ENCODE measurements around the gene RPL28. TPM values are rescaled to one million over a fixed set of nuclear protein-coding genes. Genes with fewer than 3 reads are reported as not detected.

RPL28 gene
- 445 and 511 TPM in 2 replicates for total RNA-seq

GRCh38 chr19:55385724-55386492 lies at the start of gene RPL28:
RPL28 (plus strand) TSS chr19:55385932; CDS start chr19:55386358, 426 bp downstream.

GRCh38 chr19:55339105-55339888 lies 46.4 kb upstream of the RPL28 start, which contains the start of gene KMT5C:
KMT5C (plus strand) TSS chr19:55339876; CDS start chr19:55341937, 2,061 bp downstream.

GRCh38 chr19:55354698-55355212 lies 31.0 kb upstream of the RPL28 start, which contains the start of gene COX6B2:
COX6B2 (minus strand) TSS chr19:55354719; CDS start chr19:55354521, 198 bp downstream.

GRCh38 chr19:55362990-55363716 lies 22.6 kb upstream of the RPL28 start, which contains the start of gene GARIN5B:
GARIN5B (minus strand) TSS chr19:55363260; CDS start chr19:55363066, 194 bp downstream.

GRCh38 chr19:55370305-55370988 lies 15.3 kb upstream of the RPL28 start, which contains the start of gene IL11:
IL11 (minus strand) TSS chr19:55370463; CDS start chr19:55370310, 153 bp downstream.

GRCh38 chr19:55376241-55376933 lies 9.3 kb upstream of the RPL28 start, which contains the start of gene TMEM190:
TMEM190 (plus strand) TSS chr19:55376826; CDS start chr19:55376854, 28 bp downstream.

GRCh38 chr19:55384131-55384919 lies 1.4 kb upstream of the RPL28 start, which contains the start of gene TMEM238:
TMEM238 (minus strand) TSS chr19:55384292; CDS start chr19:55384259, 33 bp downstream.

GRCh38 chr19:55407550-55407799 lies 21.7 kb downstream of the RPL28 start, which contains the start of gene UBE2S:
UBE2S (minus strand) TSS chr19:55407788; CDS start chr19:55407589, 199 bp downstream.

GRCh38 chr19:55443045-55443823 lies 57.5 kb downstream of the RPL28 start, which contains the start of gene SHISA7:
SHISA7 (minus strand) TSS chr19:55443300; CDS start chr19:55442863, 437 bp downstream.

Other genes with a start within 250 kb of the RPL28 start
- gene TNNT1, start 236.7 kb upstream of the RPL28 start, total RNA-seq, result not detected in 2 replicates
- gene TNNI3, start 228.2 kb upstream of the RPL28 start, total RNA-seq, result not detected in 2 replicates
- 0.33 and 0.38 TPM in 2 replicates for gene DNAAF3, start 219.3 kb upstream of the RPL28 start, total RNA-seq
- not detected in 2 replicates for gene SYT5, start 205.6 kb upstream of the RPL28 start, total RNA-seq
- 0.48 and 0.65 TPM in 2 replicates for gene PTPRH, start 176.4 kb upstream of the RPL28 start, total RNA-seq
- 2.0 and 2.4 TPM in 2 replicates for gene TMEM86B, start 157.2 kb upstream of the RPL28 start, total RNA-seq
- gene PPP6R1, start 126.9 kb upstream of the RPL28 start, total RNA-seq, result 44.2 and 52.3 TPM in 2 replicates
- gene HSPBP1, start 105.8 kb upstream of the RPL28 start, total RNA-seq, result 30.4 and 37.2 TPM in 2 replicates
- 0.29 and 1.3 TPM in 2 replicates for gene BRSK1, start 101.9 kb upstream of the RPL28 start, total RNA-seq
- gene TMEM150B, start 60.6 kb upstream of the RPL28 start, total RNA-seq, result not detected in 2 replicates
- gene KMT5C, start 46.1 kb upstream of the RPL28 start, total RNA-seq, result 5.6 and 9.8 TPM in 2 replicates
- gene COX6B2, start 31.2 kb upstream of the RPL28 start, total RNA-seq, result not detected in 2 replicates
- not detected in 2 replicates for gene GARIN5B, start 22.7 kb upstream of the RPL28 start, total RNA-seq
- 0.33 TPM in 1 of 2 replicates, not detected in the other for gene IL11, start 15.5 kb upstream of the RPL28 start, total RNA-seq
- not detected in 2 replicates for gene TMEM190, start 9.1 kb upstream of the RPL28 start, total RNA-seq
- gene TMEM238, start 1.6 kb upstream of the RPL28 start, total RNA-seq, result 0.33 TPM in 1 of 2 replicates, not detected in the other
- gene UBE2S, start 21.9 kb downstream of the RPL28 start, total RNA-seq, result 106 and 121 TPM in 2 replicates
- gene SHISA7, start 57.4 kb downstream of the RPL28 start, total RNA-seq, result not detected in 2 replicates
- gene ISOC2, start 75.7 kb downstream of the RPL28 start, total RNA-seq, result 60.9 and 67.6 TPM in 2 replicates
- not detected in 2 replicates for gene C19orf85, start 78.8 kb downstream of the RPL28 start, total RNA-seq
- gene ZNF628, start 90.7 kb downstream of the RPL28 start, total RNA-seq, result 2.5 and 9.8 TPM in 2 replicates
- gene NAT14, start 99.3 kb downstream of the RPL28 start, total RNA-seq, result 10.7 and 15.7 TPM in 2 replicates
- 0.33 and 0.57 TPM in 2 replicates for gene SSC5D, start 102.5 kb downstream of the RPL28 start, total RNA-seq
- gene SBK2, start 151.2 kb downstream of the RPL28 start, total RNA-seq, result not detected in 2 replicates
- under 0.01 and 0.10 TPM in 2 replicates for gene SBK3, start 159.6 kb downstream of the RPL28 start, total RNA-seq
- gene ZNF579, start 194.9 kb downstream of the RPL28 start, total RNA-seq, result 5.1 and 11.8 TPM in 2 replicates
- gene FIZ1, start 213.6 kb downstream of the RPL28 start, total RNA-seq, result 3.9 and 4.9 TPM in 2 replicates
- 11.9 and 13.7 TPM in 2 replicates for gene ZNF524, start 214.4 kb downstream of the RPL28 start, total RNA-seq
- gene ZNF865, start 219.7 kb downstream of the RPL28 start, total RNA-seq, result 1.2 and 2.0 TPM in 2 replicates
- 4.5 and 6.5 TPM in 2 replicates for gene ZNF784, start 238.6 kb downstream of the RPL28 start, total RNA-seq

Measured in vein endothelial cell (primary cell).